ENCODE data around the gene TUBB1. TPM values are rescaled to one million over a fixed set of nuclear protein-coding genes. Genes with fewer than 3 reads are reported as not detected.
A peak's percentile ranks its signal among the peaks of the same experiment; 100 is the strongest.
"Not testable (repeated sequence)": the region's sequence is repeated elsewhere in the genome, so short reads cannot be mapped to it uniquely, and the experiment has no call there.

The TUBB1 gene
- polyA plus RNA-seq (ENCODE audit: insufficient read length in 4 of 4) = 1 to 10 TPM; 1.5 to 3.4 (median 1.9) TPM

DNA sequence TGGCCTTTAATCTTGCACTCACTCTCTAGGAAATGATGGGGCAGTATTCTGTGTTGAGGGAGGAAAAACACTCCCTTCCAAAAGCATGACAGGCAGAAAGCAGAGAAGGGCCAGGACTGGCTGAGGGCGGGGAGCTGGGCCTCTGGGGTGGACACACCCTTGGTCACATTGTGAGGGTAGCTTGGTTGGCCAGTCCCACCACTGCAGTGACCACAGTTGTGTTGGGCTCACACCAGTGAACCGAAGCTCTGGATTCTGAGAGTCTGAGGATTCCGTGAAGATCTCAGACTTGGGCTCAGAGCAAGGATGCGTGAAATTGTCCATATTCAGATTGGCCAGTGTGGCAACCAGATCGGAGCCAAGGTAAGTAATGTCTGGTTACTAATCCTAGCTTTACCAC, at the start of gene TUBB1:
TSS of gene TUBB1 (plus strand) at position 213 of the 400 bp plus-strand sequence. CDS start at position 307, 94 bp downstream.
- DNase-seq (ENCODE audit: low read depth in 4 of 4, low spot score in 3 of 4) = no peak

DNA sequence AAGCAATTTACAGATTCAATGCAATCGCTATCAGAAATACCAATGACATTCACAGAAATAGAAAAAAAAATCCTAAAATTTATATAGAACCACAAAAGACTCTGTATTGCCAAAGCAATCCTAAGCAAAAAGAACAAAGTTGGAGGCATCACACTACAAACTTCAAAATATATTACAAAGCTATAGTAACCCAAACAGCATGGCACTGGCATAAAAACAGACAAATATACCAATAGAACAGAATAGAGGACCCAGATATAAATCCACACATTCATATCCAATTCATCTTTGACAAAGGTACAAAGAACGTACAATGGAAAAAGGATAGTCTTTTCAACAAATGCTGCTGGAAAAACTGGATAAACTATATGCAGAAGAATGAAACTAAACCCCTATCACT, 49.8 kb upstream of the TUBB1 start:
- DNase-seq (ENCODE audit: low read depth in 4 of 4, low spot score in 3 of 4) = no peak

DNA sequence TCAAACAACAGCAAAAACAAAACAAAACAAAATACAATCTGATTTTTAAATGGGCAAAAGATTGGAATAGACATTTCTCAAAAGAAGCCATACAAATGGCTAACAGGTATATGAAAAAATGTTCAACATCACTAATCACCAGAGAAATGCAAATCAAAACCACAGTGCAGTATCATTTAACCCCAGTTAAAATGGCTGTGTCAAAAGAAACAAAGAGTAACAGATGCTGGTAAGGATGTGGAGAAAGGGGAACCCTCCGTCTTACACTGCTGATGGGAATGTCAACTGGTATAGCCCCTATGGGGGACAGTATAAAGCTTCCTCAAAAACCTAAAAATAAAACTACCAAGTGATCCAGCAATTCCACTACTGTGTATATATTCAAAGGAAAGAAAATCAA, 49.1 kb upstream of the TUBB1 start:
- no peak for DNase-seq (ENCODE audit: low read depth in 4 of 4, low spot score in 3 of 4)

DNA sequence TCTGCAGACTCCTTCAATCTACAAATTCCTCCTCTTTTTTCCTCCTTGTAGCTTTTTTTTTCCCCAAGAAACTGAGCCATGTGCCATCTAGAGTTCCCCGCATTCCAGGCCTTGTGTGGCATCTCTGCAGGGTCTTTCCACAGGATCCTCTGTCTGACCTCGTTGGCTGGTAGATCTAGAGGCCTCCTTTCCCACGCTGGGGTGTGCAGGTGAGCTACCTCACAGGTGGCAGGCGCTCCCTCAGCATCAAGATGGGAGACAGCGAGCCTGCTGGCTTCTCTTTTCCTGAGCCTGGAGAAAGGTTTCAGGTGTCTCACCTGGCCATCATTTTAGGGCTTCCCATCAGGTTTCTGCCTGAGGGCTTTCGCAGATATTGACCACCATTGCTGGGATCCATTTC, 47.8 kb upstream of the TUBB1 start:
- DNase-seq (ENCODE audit: low read depth in 4 of 4, low spot score in 3 of 4) = no peak

DNA sequence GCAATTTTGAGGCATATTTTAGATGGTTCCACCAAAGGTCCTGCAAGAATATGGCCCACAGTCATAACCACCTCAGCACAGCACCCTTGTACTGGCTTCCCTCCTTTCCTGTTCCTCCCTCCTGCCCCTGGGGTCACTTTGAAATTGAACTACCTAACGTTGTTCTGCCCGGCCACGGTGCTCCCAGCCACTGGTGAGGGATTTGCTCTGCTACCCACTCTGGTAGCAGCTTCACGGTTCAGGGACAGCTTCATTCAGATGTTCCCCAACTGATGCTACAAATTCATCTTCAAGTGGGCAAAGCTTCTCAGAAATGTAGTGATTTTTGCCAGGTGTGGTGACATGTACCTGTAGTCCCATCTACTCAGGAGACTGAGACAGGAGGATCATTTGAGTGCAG, 46.0 kb upstream of the TUBB1 start:
- DNase-seq (ENCODE audit: low read depth in 4 of 4, low spot score in 3 of 4) = no peak

DNA sequence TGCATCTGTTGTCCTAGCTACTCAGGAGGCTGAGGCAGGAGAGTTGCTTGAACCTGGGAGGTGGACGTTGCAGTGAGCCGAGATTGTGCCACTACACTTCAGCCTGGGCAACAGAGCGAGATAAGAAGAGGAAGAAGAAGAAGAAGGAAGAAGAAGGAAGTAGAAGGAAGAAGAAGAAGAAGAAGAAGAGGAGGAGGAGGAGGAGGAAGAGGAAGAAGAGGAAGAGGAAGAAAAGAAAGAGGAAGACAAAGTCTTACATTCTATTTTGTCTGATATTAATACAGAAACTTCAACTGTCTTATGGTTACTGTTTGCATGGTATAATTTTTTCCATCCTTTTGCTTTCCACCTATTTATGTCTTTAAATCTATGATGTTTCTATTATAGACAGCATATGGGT, 45.4 kb upstream of the TUBB1 start:
- DNase-seq (ENCODE audit: low read depth in 4 of 4, low spot score in 3 of 4) = no peak

DNA sequence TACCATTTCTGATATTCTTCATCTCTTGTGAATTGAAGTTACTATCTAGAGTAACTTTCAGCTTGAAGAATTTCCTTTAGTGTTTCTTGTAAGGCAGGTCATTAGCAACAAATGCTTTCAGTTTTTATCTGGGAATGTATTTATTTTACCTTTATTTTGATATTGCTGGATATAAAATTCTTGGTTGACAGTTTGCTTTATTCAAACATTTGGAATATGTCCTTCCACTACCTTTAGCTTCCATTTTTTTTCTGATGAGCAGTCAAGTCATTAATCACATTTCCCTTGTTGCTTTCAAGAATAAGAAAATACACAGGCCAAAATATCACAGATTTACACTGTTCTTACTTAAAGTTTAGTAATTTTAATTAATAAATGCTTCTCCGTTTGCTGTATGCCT, 43.9 kb upstream of the TUBB1 start:
- DNase-seq (ENCODE audit: low read depth in 4 of 4, low spot score in 3 of 4) = no peak

DNA sequence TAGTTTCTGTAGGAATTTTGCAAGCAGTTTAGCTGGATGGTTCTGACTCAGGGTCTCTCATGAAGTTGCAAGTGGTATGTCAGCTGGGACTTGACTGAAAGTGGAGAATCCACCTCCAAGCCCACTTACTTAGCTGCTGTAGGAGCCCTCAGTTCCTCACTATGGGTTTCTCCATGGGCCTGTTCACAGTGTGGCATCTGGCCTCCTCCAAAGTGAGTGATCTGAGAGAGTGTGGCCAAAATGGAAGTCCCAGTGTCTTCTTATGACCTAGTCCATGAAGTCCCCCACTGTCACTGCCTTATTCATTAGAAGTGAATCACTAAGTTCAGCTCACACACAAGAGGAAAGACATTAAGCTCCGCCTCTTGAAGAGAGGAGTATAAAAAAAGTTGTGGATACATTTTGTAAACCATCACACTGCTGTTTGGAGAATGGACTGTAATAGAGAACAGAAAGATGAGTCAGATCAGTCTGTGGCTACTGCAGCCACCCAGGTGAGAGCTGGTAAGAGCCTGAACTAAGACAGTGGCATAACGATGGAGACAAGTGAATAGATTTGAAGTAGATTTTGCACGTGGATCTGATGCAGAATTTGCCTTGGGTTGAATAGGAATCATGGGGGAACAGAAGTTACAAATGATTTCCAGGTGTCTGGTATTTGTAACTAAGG, 43.0 kb upstream of the TUBB1 start:
- DNase-seq (ENCODE audit: low read depth in 4 of 4, low spot score in 3 of 4) = no peak

DNA sequence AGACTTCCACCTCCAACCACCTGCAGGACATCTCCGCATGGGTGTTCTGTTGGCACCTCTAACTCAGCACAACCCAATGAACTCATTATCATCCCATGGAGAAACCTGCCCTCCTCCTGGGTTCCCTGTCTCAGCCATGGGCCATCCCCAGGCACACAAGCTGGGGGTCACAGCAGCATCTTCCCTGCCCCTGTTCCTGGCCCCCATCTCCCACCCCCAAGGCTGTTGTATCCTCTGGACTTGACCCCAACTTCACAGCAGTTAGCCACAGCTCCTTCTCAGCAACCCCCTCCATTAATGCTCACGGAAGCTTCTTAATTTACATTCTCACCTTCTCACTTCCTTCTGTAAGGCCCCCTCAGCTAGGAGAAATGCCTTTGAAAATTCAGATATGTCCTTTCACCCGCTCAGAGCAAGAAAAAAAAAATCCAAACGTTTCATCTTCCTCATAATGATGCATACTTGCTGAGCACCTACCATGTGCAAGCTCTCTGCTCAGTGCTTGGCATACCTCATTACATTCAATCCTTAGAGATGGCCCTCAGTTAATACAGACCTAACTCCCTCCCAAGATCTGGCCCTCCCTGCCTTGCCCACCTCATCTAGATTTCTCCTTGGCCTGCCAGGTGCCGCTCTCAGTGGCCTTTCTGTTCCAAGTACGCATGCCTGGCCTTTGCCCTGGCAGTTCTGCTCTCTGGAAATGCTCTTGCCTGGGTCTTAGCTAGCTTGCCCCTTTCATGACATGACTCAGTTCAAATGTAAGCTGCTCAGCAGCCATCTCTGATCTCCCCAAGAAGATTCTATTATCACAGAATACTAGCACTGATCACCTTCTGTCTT, 40.7 kb upstream of the TUBB1 start:
- no peak for DNase-seq (ENCODE audit: low read depth in 4 of 4, low spot score in 3 of 4)

DNA sequence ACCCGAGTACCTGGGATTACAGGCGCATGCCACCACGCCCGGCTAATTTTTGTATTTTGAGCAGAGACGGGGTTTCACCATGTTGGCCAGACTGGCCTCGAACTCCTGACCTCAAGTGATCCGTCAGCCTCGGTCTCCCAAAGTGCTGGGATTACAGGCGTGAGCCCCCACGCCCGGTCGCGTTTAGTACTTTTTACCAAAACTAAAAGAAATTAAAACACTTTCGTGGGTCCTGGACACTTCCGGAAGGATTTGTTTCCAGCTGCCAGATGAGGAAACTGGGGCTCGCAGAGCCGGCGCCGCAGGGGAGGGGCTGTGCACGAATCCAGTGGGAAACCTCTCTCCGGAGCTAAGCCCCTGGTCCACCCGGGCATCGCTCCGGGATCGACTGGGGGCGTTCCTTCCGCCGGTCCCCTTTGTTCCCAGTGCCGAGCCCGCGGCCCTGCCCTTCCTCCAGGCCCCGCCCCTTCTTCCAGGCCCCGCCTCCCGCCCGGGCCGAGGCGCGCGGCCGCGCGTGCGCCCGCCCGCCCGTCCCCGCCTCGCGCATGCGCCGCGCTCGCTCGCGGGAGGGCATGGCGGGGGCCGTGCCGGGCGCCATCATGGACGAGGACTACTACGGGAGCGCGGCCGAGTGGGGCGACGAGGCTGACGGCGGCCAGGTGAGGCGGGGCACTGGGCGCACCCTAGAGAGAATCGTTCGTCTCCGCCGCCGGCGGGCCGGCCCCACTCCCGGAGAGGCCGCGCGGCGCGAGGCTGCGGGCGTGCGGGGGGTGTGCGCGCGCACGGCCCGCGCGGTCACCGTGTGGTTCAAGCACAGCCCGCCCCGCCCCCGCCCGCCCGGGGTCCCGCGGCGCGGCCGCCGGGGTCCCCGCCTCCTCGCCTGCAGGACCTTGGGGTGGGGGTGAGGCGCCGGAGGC, 38.3 kb upstream of the TUBB1 start, which contains the start of gene NELFCD:
TSS of gene NELFCD (plus strand) at position 546 of the 917 bp plus-strand sequence. CDS start at position 600, 54 bp downstream.
- DNase-seq (ENCODE audit: low read depth in 4 of 4, low spot score in 3 of 4) = peak; percentile 57 to 81 (median 76)

DNA sequence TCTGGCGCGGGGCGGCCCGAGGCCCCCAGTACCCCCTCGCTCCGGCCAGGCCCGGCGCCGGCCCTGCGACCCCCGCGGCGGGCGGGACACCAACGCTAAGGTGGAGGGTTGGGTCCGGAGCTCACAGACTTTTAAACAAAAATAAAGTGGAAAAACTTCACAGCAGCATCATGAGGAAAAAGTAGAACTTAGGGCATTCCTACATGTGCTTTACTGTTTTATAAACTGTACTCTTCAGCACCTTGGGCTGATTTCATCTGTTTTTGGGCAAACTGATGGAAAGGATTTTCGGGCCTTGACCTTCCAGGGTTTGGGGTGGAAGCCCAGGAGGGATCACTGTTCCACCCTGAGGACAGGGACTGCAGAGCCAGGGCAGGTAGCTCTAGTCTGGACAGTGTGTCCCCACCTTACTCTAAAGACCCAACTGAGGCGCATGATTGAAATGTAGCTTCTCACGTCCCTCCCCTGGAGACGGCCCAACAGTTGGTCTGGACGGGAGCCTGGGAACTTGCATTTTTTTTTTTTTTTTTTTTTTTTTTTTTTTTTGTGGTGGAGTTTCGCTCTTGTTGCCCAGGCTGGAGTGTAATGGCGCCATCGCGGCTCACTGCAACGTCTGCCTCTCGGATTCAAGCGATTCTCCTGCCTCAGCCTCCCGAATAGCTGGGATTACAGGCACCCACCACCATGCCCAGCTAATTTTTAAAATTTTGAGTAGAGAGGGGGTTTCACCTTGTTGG, 37.4 kb upstream of the TUBB1 start:
- peak in 2 of 4 donors; percentile 24 to 33 for DNase-seq (ENCODE audit: low read depth in 4 of 4, low spot score in 3 of 4)

DNA sequence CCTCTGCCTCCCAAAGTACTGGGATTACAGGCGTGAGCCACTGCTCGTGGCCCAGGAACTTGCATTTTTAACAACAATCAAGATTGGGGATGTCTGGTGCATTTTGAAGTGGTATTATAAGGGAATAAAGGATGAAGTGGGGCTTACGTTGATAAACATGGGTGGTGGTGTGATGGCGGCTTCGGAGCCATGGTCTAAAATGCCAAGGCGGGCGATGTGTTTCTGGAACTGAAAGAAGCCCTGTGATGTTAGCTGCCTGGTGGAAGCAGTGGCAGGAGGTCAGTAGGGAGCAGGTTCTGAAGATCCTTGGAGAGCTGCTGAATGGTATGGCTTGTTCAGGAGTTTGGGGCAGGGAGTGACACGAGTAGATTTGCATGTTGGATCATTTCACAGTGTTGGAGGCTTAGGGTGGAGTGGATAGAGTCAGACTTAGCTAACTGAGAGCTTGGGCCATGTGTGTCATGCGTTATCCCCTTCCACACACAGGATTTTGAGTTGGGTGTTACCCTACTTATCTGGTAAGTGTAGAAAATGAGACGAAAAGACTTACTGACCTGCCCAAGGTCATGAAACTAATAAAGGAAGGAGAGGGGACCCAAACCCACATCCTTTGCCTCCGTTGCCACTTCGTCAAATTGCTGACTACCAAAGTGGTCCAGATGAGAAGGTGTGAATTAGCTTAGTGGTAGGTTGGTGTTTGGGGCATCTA, 36.7 kb upstream of the TUBB1 start:
- DNase-seq (ENCODE audit: low read depth in 4 of 4, low spot score in 3 of 4) = no peak

DNA sequence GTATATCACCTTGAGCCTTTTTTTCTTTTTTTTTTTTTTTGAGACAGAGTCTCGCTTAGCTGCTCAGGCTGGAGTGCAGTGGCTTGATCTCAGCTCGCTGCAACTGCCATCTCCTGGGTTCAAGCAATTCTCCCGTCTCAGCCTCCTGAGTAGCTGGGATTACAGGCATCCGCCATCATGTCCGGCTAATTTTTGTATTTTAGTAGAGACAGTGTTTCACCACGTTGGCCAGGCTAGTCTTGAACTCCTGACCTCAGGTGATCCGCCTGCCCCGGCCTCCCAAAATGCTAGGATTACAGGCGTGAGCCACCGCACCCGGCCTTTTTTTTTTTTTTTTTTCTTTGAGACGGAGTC, 36.1 kb upstream of the TUBB1 start:
- not testable (repeated sequence) for DNase-seq (ENCODE audit: low read depth in 4 of 4, low spot score in 3 of 4)

DNA sequence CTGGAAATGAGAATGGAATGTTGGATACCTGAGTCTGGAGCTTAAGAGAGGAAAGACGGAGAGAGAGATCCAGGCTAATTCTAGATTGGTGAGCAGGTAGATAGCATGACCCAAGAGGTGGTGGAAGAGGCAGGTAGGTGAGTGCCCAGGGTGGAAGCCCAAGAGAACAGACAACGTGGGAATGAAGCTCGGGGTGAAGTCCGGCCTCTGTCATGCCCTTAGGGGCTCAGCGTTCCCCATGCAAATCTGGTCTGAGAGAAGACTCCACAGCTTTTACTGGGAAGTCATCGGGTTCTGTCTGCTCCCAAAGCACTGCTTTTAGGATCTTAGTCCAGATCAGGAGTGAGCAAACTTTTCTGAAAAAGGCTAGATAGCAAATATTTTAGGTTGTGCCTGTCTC, 34.5 kb upstream of the TUBB1 start:
- no peak for DNase-seq (ENCODE audit: low read depth in 4 of 4, low spot score in 3 of 4)

DNA sequence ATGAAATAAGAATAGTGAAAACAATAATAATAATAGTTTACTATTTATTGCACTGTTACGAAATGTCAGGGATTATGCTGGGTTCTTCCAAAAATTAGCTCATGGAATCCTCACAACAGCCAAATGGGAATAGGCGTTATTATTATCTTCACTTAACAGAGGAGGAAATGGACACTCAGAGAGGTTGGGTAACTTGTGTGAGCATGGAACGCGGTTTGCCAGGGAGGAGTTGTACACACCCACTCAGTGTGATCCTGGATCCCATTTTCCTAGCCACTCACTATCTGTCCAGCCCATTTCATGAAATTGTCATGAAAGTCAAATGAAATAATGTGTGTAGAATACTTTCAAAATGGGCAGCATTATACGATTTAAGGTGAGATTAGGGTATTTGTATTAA, 33.6 kb upstream of the TUBB1 start:
- no peak for DNase-seq (ENCODE audit: low read depth in 4 of 4, low spot score in 3 of 4)

DNA sequence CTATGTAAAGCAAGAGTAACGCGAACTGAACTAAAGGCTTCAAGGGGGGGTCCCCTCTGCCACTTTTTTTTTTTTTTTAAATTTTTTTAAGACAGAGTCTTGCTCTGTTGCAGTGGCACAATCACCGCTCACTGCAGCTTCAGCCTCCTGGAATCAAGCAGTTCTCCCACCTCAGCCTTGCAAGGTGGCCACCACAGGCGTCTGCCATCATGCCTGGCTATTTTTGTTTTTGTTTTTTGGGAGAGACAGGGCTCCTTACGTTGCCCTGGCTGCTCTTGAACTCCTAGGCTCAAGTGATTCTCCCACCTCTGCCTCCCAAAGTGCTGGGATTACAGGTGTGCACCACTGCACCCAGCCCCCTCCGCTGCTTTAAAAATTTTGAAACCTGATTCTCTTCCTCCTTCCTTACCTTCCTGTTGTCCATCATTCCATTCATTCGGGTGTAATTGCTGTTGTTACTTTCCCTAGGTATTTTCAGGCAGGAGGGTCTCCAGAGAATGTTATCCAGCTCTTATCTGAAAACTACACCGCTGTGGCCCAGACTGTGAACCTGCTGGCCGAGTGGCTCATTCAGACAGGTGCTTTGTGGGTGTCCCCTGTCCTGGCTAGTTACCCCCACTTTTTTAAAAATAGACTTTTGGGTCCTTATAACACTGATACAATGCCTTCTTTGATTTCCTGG, 32.8 kb upstream of the TUBB1 start:
- no peak for DNase-seq (ENCODE audit: low read depth in 4 of 4, low spot score in 3 of 4)

DNA sequence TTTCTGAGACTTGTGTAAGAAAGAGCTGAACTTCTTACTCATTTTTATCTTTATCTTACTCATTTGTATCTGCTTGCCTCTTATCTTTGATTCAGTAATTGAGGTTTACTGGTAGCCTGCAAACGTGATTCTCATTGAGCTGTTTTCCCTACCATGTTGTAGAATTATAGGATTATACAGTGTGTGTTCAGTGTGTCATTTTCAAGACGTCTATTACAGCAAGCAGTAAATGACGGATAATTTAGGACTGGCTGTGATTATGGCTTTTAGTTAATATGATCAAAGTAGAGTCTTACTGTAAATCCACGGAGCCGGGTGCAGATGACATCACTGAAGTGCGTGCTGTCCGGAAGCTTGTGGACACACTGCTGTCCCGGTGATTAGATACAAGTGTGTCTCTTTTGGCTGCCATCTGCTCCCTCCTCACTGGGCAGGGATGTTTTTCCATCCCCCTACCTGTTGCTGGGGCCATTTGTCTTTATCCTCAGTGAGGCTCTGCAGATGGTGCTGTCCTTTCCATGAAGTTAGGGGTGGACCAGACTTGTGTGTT, 32.2 kb upstream of the TUBB1 start:
- no peak for DNase-seq (ENCODE audit: low read depth in 4 of 4, low spot score in 3 of 4)

DNA sequence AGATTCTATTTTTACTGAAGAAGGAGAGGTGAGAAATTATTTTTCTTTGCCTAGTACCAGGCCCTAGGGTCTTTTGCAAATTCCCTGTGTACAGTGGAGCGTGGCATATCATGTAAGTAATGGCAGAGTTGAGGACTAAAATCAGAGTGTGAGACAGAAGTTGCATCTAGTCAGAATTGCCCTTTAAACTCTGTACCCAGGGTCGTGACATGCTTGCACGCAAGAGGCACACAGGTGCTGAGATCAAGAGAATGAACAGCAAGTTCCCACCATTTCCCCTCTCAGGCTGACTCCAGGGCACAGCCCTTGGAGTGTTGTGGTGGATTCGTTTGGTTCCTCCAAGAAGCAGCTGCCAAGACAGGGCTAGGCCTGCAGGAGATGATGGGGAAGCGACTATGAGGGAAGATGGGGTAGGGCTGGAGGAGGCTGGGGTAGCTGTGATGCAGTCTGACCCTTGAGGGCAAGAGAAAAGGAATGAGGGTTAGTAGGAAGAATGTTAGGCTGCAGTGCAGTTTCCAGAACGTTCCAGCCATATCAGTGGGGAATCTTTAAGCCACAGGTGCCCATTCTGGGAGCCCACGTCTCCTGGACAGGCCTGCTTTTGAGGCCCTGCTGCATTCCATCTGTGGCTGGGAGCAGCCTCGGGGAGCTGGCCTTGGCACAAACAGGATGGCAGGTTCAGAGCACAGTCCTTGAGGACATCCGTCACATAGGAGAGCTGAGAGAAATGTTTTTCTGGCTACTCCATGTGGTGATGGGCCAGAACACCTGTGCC, 31.3 kb upstream of the TUBB1 start:
- DNase-seq (ENCODE audit: low read depth in 4 of 4, low spot score in 3 of 4) = no peak
